CD1c-positive myeloid dendritic cell (primary cell): Measurements from ENCODE around the gene BCL7A.

Source experiments
- DNase-seq: peaks from one replicate; pipeline ENCODE4 v3.0.0-alpha.2; 2016; ENCODE audit errors: extremely low spot score

The BCL7A gene

DNA sequence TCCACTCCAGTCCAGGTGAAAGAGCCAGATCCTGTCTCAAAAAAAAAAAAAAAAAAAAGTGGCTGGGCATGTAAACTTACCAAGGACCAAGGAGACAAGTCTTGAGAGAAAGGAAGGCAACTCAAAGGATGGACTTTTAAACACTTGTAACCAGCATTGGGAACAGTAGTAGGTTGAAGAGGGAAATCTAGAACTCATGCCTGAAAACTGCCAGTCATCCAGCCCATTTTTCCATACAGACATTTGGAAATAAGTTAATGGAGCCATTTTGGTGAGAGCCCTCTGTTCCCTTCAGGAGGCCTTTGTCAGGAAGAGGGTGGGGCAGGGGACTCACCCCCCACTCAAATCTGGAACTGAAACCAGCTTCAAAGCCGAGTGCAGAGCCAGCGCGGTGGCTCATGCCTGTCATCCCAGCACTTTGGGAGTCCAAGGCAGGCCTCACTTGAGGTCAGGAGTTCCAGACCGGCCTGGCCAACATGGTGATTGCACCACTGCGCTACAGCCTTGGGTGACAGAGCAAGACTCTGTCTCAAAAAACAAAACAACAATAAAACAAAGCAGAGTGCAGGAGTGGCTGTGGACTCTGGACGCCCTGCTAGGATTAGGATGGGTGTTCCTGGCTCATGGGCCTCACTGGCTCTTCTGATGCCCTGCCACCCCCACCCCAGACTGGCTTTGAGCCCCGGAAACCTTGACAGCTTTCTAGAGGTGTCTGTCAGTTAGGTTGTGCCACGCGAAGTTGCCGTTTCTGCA lies 55.2 kb downstream of the BCL7A start:
- DNase-seq = peak; percentile 74

DNA sequence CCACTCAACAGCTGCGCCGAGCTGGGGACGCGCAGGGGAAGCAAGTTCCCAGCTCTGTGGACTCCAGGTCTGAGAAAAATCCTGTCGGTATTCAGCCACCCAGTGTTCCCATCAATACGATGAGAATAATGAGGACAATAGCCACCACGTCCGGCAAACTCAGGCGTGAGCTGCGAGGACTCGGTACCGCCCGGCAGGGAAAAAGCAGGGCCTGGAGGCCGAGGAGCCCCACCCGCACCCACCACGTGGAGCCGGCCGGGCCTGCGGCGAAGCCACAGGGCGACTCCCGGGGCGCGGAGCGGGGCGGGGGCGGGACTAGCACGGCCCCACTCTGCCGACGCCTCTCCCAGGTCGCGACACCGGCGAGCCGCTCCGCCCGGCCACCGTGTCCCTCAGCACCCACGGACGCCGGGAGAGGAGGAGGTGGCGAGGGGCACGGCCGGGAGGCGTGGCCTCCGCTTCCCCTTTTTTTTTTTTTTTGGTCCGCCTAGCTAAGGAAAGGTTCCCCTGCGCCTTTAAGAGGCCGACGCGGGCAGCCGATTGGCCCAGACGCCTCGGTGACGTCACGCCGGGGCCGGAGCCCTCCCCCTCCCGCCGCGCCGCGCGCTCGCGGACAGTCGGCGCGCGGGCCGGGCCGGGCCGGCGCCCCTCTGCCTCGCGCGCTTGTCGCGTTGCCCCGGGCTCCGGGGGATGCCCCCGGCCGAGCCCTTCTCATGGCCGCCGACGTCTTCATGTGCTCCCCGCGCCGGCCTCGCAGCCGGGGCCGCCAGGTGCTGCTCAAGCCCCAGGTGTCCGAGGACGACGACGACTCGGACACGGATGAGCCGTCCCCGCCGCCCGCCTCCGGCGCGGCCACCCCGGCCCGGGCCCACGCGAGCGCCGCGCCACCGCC lies 56.7 kb downstream of the BCL7A start, which contains the start of gene MLXIP:
MLXIP (plus strand) TSS at position 616 of the 892 bp plus-strand sequence; CDS start at position 714, 98 bp downstream.
- peak; percentile 96 for DNase-seq

DNA sequence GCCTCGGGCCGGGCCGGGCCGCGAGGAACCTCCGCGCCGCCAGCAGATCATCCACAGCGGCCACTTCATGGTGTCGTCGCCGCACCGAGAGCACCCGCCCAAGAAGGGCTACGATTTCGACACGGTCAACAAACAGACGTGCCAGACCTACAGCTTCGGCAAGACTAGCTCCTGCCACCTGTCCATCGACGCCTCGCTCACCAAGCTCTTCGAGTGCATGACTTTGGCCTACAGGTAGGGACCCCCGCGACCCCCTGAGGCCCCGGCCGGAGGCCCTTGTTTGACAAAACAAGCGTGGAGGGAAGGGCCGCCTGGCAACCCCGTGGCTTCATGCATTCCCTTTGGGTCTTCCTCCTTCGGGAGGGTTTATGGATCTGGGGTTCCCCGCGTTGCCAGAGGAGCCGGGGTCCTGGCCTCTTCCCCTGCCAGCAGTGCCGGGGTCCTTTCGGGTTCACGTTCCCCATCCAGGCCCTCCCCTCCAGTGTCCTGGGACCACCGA lies 57.4 kb downstream of the BCL7A start:
- peak; percentile 34 for DNase-seq

DNA sequence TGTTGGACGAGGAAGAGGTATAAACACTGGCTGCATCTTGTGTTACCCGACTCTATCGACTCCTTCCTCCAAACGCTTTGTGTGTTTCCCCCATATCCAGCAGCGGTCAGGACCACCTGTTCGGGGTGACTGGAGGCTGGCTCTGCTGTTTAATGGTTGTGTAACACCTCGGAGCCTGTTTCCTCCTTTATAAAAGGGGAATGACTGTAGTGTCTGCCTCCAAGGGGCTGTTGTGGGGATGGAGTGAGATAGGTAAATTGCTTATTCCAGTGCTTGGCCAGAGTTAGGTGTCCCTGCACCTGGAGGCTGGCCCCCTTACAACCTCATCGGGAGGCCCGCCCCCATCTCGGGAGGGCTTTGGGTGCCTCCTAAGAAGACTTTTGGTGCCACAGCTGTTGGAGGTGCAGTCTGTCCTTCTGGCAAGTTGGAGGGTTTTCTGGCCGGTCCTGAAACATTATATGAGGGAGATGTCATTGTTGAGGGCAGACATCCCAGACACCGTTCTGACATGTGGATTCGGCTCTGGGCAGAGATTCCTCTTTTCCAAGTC lies 57.9 kb downstream of the BCL7A start:
- DNase-seq = peak; percentile 75

DNA sequence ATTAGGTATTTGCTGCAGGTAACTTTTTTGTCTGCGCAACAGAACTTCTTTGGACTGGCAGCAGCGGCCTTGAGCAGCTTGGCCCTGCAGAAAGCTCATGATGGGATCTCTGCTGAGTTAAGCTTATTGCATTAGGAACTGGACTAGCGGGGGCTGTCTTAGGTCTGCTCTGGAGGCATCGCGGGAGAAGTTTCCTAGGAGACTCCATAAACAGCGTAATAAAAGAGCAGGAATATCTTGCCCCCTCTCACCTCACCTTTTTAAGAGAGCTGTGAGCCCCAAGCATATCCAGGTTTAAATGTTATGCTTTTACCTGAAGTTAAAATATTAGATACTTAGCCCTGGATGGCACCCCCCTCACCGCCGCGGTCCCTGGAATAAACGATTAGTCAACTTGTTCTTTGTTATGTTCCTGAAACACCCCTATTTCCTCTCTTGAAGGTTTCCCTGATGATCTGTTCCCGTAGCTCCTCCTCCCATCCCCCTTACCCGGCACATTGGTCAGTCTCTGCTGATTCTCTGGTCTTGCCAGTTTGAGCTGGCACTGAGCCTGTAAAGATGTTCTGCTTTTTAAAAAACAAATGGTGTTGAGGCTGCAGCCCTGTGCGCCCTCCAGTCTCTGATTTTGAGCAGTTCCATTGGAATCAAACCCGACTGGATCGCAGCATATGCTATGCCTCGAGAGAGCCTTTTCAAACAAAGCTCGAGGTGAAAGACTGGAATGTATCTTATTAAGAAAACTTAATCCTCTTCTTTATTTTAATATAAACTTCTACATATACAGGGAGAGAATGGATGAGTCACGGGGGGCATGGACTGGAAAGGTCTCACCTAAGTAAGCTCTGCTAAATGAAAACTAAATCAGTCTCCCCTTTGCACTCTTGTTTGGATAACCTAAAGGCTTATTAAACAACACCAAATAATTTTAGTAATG lies 58.7 kb downstream of the BCL7A start:
- peak; percentile 88 for DNase-seq

DNA sequence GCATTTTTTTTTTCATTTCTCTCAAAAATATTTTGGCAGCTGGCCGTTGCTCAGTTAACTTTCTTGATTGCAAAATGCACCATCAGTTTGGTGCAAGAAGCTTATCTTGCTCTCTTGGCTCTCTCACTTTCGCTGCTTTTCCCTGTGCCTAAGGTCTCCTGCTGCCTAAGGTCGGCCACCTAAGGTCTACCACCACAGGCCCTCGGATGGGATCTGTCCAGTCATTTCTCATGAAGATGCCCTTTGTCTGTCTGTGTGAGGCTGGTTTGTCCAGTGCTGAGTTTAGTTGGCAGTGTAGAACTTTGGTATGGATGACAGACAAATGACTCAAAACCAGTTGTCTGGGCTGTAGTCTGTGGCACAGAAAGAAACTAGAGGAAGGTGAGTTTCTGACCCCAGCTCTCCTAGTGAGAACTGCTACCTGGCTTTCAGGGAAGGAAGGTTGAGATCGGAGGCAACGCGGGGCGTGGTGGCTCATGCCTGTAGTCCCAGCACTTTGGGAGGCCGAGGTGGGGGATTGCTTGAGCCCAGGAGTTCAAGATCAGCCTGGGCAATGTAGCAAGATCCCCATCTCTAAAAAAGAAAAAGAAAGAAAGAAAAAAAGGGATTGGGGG lies 59.5 kb downstream of the BCL7A start:
- no peak for DNase-seq

DNA sequence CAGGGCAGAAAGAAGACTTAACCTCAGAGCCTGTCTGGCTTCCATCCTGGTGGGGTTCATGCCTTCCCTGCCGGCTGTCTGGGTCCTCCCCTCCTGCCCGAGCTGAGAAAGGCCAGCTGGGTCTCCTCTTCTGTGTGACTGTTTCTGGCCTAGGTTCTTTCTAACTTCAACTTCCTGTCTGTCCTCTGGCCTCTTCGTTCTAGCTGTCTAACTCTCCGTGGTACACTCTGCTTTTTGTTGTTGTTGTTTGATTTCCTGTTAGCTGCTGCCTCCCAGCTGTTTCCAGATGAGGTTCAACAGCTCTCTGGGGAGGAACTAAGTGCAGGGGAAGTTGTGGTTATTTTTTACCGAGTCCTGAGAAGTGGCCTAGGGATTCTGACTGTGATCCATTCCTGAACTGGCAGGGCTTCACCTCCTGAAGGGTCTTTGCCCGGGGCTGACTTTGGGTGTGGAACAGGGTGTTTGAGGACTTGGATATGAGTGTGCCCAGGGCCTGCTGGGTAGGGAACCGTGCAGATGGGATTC lies 60.1 kb downstream of the BCL7A start:
- DNase-seq = peak; percentile 82

DNA sequence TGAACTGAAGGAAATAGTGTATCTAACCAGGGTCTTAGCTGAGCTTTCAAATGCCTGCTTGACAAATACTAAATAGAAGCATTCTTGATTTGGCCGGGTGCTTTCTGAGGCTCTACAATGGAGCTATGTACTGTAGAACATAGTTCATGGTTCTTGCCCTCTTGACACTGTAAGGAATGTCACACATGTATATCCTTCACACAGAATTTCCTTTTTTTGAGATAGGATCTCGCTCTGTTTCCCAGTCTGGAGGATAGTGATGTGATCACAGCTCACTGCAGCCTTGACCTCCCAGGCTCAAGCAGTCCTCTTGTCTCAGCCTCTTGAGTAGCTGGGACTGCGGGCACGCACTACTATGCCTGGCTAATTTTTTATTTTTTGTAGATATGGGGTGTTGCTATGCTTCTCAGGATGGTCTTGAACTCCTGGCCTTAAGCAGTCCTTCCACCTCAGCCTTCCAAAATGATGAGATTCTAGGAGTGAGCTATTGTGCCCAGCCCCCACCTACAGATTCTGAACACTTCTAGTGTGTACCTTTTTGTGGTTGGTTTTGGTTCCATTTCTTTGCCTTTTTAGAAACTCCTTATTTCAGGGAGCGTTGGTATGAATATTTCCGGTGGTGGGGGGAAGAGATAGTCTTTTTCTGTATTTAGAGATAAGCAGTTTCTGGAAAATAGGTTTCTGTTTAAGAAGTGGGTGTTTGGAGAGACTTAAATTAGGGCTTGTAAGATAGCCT lies 61.1 kb downstream of the BCL7A start:
- no peak for DNase-seq

DNA sequence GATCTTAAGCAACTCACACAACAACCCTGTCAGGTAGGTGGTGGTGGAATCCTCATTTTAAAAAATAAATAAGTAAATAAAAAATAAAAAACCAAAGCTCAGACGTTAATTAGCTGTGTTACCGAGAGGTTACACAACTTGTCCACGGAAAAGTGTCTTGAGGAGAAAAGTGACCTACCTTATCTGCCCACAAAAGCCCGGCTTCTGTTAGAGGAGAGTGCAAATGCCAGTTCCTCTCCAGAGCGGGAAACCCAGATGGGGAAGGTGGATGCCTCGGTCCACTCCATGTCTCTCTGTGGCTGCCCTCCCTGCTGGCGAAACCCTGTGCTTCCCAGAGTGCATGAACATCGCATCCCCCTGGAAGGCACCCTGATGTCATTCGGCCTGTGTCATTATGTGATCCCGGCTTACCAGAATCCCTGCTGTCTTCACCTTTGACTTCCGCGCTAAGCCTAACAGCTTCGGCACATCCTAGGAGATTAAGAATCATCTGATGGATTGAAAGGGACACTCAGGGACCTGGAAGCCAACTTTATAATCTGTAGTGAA lies 63.2 kb downstream of the BCL7A start:
- DNase-seq = no peak

DNA sequence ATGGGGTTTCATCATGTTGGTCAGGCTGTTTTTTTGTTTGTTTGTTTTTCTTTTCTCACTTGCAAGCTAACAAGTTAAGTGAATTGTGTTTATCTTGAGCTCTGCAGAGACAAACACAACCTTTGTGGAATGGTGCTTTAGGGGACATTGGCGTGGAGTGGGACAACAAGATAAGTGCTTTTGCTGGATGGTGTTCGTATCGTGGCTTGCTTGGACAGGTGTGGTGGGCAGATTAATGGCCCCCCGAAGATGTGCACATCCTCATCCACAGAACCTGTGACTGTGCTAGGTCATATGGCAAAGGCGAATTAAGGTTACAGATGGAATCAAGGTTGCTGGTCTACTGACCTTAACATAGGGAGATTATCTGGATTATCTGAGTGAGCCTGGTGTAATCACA lies 63.9 kb downstream of the BCL7A start:
- DNase-seq = no peak

DNA sequence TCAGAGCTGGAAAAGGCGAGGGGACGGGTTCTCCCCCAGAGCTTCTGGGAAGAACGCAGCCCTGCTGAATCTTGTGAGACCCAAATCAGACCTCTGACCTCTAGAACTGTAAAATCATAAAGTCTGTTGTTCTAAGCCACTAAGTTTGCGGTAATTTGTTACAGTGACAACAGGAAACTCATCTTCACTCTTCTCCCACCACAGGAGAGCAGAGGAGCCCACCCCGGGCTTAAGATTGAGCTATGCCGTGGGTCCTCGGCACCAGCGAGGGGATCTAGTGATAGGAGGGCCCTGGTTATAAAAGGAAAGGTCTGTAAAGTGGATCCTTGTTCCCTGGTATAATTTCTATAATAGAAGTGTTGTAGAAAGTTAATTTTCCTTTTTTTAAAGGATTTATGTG lies 64.4 kb downstream of the BCL7A start:
- DNase-seq = no peak

DNA sequence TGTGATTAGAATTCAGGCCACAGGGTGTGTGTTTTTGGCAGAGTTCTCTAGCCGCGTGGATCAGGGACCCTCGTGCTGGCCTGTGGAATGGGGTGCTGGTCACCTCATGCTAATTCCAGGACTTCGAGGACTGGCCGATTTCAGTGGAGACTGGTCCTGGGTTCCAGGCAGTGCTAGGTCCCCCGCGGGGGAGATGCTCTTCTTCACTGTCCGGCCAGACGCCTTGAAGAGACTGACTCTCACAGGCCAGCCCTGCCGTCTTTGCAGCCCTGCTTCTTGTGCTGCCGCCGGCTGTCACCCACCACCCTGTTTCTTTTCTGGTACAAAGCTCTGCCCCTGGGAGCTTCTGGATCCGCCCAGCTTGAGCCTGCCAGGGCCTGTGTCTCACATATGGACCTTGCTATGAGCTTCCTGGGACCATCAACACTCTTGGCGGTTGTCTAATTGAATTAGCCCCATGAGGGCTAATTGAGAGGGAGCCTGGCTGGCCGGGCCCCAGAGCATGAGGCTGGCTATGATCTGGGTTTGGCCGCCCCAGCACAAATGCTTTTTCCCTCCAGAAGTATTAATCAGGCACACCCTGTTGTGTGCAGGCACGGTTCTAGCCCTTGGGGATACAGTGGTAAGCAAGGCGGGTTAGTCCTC lies 65.1 kb downstream of the BCL7A start:
- DNase-seq = no peak

DNA sequence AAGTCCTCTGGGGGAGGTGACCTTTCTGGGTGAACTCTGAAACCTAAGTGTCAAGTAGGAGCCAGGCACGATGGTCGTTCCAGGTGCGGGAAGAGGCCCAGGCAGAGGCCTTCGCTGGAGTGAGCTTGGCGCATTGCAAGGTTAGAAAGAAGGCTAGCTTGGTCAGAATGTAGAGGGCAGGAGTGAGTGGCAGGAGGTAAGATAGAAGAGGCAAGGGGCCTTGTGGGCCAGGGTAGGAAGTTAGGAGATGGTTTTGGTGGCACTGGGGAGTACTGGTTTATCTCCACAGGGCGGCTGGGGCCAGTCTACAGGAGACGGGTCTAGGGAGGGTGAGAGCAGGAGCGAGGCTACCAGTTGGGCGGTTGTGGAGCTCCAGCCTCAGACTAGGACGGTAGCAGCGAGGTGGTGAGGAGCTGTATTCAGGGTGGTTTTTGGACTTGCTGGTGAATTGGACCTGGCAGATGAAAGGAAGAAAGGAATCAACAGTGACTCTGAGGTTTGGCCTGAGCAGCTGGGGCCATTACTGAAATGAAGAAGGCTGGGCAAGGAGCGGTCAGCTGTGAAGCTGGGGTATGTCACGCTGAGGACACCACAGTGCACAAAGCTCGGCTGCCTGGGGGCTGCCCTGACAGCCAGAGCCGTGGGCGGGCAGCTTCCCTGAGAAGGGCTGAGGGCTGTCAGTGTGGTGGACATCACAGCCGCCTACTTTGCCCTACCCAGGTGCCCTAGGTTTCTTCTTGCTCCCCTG lies 65.9 kb downstream of the BCL7A start:
- no peak for DNase-seq

DNA sequence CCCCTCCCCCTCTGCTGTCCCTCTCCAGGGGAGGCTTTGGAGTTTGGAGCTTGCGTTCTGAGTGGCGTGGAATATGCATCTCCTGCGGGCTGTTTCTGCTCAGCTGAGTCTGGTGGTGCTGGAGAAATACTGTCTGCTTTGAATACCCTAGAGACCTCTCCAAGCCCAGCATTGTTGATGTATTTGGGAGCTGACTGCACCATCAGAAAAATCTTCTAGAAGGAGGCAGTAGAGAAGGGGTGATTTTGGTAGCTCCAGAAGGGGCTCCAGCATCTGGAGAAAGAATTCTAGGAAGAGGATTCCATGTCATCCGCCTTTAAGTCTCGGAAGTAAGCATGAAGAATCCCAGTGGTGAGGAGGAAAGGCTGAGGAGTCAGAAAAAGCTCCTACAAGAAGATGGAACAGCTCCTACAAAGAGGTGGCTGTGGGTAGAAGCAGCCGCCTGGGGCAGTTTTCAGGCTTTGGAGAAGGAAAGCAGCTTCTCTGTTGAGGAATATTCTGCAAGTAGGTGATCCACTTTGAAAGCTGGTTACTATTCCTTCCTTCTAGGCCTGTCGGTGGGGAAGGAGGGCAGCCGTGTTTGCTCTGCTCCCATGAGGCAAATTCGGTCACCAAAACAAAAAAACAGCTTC lies 66.6 kb downstream of the BCL7A start:
- DNase-seq = no peak

DNA sequence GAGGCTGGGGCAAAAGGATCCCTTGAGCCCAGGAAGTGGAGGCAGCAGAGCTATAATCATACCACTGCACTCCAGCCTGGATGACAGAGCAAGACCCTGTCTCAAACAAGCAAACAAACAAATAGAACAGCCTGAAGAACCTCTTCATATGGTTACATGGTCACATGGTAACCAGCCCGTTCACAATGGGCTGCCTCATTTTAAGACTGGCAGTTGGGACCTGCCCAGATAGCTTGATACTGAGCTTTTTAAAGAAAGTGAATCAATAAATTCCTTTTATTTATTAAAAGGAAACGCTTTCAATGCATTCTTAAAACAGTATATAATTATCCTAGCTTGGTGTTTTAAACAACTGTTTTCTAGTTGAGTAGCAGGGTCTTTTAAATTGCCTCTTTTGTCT lies 67.4 kb downstream of the BCL7A start:
- DNase-seq = no peak

DNA sequence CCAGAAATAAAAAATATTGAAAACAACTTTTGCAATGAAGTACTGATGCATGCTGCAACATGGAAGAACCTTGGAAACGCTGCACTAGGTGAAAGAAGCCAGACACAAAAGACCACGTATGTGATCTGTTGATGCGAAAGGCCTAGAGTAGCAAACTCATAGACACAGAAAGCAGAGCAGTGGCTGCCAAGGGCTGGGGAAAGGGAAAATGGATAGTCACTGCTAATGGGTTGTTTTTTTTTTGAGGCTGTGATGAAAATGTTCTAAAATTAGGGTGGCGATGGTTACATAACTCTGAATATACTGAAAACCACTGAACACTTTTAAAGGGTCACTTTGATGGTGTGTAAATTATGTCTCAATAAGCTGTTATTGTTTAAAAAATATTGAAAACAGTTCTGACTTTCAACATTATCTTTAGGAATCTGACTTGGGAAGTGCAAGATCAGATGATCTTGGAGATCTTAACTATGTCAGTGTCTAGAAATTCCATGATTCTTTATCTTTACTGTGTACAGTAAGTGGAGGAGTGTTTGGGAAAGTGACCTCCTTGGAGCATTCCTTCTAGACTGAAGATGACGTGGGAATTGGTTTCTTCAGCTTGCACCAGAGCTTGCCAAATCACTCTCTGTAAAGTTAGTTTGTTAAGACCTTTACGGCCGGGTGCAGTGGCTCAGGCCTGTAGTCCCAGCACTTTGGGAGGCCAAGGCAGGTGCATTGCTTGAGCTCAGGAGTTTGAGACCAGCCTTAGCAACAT lies 69.3 kb downstream of the BCL7A start:
- DNase-seq = no peak
